ENCODE measurements around the gene GRM8.
"Not testable (repeated sequence)": the region's sequence is repeated elsewhere in the genome, so short reads cannot be mapped to it uniquely, and the experiment has no call there.

GRM8 gene

GRCh38 chr7:126905255-126905654 is 347.5 kb downstream of the GRM8 start:
- DNase-seq, result not testable (repeated sequence)

GRCh38 chr7:126901041-126901765 is 351.5 kb downstream of the GRM8 start:
- DNase-seq, result not testable (repeated sequence)

- not testable (repeated sequence) for DNase-seq
These were observed 364.8 kb downstream of the GRM8 start for GRCh38 chr7:126887980-126888379.

GRCh38 chr7:126887560-126887959 is 365.2 kb downstream of the GRM8 start:
- not testable (repeated sequence) for DNase-seq

GRCh38 chr7:126882730-126883129 is 370.0 kb downstream of the GRM8 start:
- not testable (repeated sequence) for DNase-seq

GRCh38 chr7:126881908-126882307 is 370.8 kb downstream of the GRM8 start:
- not testable (repeated sequence) for DNase-seq

GRCh38 chr7:126881315-126881714 is 371.4 kb downstream of the GRM8 start:
- no peak for DNase-seq

- not testable (repeated sequence) for DNase-seq
These were observed 376.2 kb downstream of the GRM8 start for GRCh38 chr7:126876536-126876935.

GRCh38 chr7:126856691-126857291 is 395.9 kb downstream of the GRM8 start:
- DNase-seq, result no peak

- no peak for DNase-seq
These were observed 407.4 kb downstream of the GRM8 start for GRCh38 chr7:126845331-126845730.

GRCh38 chr7:126843883-126844282 is 408.9 kb downstream of the GRM8 start:
- no peak for DNase-seq

GRCh38 chr7:126843336-126843735 is 409.4 kb downstream of the GRM8 start:
- DNase-seq, result no peak

GRCh38 chr7:126842451-126842850 is 410.3 kb downstream of the GRM8 start:
- no peak for DNase-seq

GRCh38 chr7:126840869-126841268 is 411.9 kb downstream of the GRM8 start:
- no peak for DNase-seq

- no peak for DNase-seq
These were observed 413.1 kb downstream of the GRM8 start for GRCh38 chr7:126839624-126840023.

GRCh38 chr7:126838194-126838593 is 414.5 kb downstream of the GRM8 start:
- no peak for DNase-seq

GRCh38 chr7:126831241-126831640 is 421.5 kb downstream of the GRM8 start:
- DNase-seq, result not testable (repeated sequence)

- no peak for DNase-seq
These were observed 431.8 kb downstream of the GRM8 start for GRCh38 chr7:126820925-126821324.

- no peak for DNase-seq
These were observed 433.6 kb downstream of the GRM8 start for GRCh38 chr7:126819197-126819484.

- no peak for DNase-seq
These were observed 434.1 kb downstream of the GRM8 start for GRCh38 chr7:126818393-126819196.

GRCh38 chr7:126809188-126809587 is 443.6 kb downstream of the GRM8 start:
- no peak for DNase-seq

- DNase-seq, result no peak
These were observed 446.1 kb downstream of the GRM8 start for GRCh38 chr7:126806614-126807013.

GRCh38 chr7:126805351-126805750 is 447.4 kb downstream of the GRM8 start:
- DNase-seq, result no peak

GRCh38 chr7:126804604-126805003 is 448.1 kb downstream of the GRM8 start:
- no peak for DNase-seq
